Astrocyte of the spinal cord (primary cell): ENCODE results near the gene MOCOS.

Experiments used
- DNase-seq: peaks from one replicate; pipeline ENCODE4 v3.0.0; 2011; ENCODE audit warnings: low read depth, low spot score
- H3K4me3 ChIP-seq: 2 replicates; pipeline ENCODE4 v1.5.1; 2011; ENCODE audit warnings: low read depth, mild to moderate bottlenecking, low read length, moderate library complexity
- in situ Hi-C: cut with HindIII; loops from 2 replicates; pipeline ENCODE4 v1.10.0; 2017; ENCODE audit warnings: low sequenced_read_pairs
- TF ChIP-seq, protein P1 (sequence below): IDR thresholded peaks from 2 replicates; pipeline ENCODE4 v1.5.1; 2012; ENCODE audit warnings: low read depth, mild to moderate bottlenecking, low read length, inconsistent platforms

The MOCOS gene

DNA sequence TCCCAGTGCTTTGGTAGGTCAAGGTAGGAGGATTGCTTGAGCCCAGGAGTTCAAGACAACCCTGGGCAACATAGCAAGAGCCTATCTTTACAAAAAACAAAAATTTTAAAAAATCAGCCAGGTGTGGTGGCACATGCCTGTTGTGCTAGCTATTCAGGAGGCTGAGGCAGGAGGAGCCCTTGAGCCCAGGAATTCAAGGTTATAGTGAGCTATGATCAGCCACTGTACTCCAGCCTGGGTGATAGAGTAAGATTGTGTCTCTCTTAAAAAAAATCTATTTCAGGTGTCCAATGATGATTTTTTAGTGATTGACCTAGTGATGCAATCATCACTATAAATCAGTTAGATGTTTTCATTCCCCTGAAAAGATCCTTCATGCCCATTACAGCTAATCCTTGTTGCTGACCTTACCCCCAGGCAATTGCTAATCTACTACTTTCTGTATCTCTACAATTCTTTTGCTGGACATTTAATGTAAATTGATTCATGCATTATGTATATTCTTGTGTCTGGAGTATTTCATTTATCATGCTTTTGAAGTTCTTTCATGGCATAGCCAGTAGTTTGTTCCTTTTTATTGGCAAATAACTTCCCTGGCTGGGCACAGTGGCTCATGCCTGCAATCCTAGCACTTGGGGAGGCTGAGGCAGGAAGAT, 10.3 kb downstream of the MOCOS start:
- DNase-seq: no peak
- no peak overlapping the region for H3K4me3 ChIP-seq
- in situ Hi-C loops: no loop called here
- TF ChIP-seq, protein P1, sequence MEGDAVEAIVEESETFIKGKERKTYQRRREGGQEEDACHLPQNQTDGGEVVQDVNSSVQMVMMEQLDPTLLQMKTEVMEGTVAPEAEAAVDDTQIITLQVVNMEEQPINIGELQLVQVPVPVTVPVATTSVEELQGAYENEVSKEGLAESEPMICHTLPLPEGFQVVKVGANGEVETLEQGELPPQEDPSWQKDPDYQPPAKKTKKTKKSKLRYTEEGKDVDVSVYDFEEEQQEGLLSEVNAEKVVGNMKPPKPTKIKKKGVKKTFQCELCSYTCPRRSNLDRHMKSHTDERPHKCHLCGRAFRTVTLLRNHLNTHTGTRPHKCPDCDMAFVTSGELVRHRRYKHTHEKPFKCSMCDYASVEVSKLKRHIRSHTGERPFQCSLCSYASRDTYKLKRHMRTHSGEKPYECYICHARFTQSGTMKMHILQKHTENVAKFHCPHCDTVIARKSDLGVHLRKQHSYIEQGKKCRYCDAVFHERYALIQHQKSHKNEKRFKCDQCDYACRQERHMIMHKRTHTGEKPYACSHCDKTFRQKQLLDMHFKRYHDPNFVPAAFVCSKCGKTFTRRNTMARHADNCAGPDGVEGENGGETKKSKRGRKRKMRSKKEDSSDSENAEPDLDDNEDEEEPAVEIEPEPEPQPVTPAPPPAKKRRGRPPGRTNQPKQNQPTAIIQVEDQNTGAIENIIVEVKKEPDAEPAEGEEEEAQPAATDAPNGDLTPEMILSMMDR: no peak

DNA sequence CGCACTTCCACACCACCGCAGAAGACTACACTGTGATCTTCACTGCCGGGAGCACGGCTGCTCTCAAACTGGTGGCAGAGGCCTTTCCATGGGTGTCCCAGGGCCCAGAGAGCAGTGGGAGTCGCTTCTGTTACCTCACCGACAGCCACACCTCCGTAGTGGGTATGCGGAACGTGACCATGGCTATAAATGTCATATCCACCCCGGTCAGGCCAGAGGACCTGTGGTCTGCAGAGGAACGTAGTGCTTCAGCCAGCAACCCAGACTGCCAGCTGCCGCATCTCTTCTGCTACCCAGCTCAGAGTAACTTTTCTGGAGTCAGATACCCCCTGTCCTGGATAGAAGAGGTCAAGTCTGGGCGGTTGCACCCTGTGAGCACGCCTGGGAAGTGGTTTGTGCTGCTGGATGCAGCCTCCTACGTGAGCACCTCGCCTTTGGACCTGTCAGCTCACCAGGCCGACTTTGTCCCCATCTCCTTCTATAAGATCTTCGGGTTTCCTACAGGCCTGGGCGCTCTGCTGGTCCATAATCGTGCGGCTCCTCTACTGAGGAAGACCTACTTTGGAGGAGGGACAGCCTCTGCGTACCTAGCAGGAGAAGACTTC, 12.5 kb downstream of the MOCOS start:
- TF ChIP-seq, protein P1: no peak
- in situ Hi-C loops: no loop called here
- DNase-seq: no peak
- H3K4me3 ChIP-seq: no peak overlapping the region

DNA sequence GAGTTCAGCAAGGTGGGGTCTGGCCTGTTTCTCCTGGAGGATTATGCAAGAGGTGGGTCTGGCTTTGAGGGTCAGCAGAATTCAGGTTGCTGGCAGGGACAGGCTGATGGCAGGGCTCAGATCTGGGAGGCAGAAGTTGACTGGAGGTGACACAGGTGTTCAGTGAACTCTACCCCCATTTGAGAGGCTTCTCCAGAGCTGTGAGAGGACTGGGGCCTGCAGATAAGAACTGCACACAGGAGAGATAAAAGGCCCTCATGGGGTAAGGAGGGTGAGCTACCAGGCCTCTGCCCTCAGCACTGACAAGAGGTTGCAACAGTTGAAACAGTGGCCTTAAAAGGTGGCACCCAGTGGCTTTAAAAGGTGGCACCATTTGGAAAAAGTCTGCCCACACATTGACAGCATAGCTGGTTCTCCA, 13.1 kb downstream of the MOCOS start:
- DNase-seq: no peak
- H3K4me3 ChIP-seq: no peak overlapping the region
- in situ Hi-C loops: no loop called here
- TF ChIP-seq, protein P1: no peak

DNA sequence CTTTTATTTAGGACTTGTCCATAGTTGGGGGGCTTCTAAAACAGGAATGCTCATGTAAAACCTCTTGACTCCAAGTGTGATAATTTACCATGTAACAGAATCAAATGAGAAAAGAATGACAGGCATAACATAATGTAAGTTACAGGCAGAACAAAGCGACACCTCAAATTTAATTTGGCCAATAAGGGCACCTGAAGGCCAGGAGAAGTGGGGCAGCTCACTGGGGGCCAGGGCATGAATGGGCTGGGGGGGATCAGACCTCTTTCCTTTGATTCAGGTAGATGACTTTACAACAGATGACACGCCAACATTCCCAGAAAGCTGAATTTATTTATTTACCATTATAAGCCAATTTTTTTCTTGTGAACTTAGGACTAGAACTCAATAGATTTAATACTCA, 14.5 kb downstream of the MOCOS start:
- no peak overlapping the region for H3K4me3 ChIP-seq
- TF ChIP-seq, protein P1: no peak
- no peak for DNase-seq
- in situ Hi-C loops: no loop called here

DNA sequence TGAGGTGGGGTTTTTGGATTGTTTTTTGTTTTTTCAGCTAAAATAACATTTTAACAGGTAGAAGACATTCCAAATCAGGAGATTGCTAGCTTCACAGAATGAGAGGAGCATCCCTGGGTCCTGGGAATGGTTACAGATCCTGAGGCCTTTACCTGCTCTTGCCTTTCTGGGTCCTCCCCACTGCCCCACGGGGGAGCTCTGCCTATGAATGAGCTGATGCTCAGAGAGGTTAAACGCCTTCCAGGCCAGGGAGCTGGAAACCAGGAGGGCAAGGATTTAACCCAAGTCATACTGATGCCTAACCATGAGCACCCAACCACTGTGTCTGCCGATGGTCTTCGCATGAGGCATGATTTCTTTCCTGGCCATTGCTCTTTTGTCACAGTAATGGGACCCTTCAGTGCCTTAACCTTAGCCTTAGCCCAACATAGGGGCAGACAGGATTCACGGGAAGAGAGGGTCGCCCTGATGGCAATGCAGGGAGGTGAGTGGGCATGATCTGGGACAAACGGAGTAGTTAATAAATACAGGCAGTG, 16.1 kb downstream of the MOCOS start:
- in situ Hi-C loops: no loop called here

DNA sequence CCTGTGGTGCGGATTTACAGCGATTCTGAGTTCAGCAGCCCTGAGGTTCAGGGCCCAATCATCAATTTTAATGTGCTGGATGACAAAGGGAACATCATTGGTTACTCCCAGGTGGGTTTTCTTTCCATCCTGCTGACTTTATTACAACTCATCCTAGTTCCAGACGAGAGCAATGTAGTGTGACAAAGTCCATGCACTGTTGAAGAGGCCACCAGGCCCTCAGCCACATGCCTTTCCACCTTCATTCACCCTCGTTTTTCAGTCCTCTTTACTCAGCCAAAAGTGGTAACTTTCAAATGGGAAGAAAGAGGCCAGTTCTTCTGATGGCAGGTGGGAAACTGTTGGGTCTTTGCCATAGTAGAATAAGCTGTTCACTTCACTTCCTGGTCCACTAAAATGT, 17.9 kb downstream of the MOCOS start:
- H3K4me3 ChIP-seq: no peak overlapping the region
- in situ Hi-C loops: no loop called here
- TF ChIP-seq, protein P1: no peak
- no peak for DNase-seq

More for the DNA sequence above, 16.1 kb downstream of the MOCOS start:
- no peak overlapping the region for H3K4me3 ChIP-seq
- no peak for DNase-seq
- TF ChIP-seq, protein P1: no peak
